T47D (cell line): ENCODE measurements around the gene CCDC137.

ENCODE experiments used
- DNase-seq, 2 experiments: peaks; one replicate each; pipeline versions ENCODE4 v3.0.0 to v3.0.0-alpha.2; 2011 to 2012; ENCODE audit warnings: low read depth in 1 of 2, low spot score in 1 of 2
- JUND ChIP-seq: IDR thresholded peaks from 2 replicates; pipeline ENCODE4 v1.6.1; 2012; ENCODE audit warnings: low read depth
- in situ Hi-C: cut with HindIII; loops from 2 replicates; pipeline ENCODE4 v1.10.0; 2016; ENCODE audit warnings: low sequenced_read_pairs, low pct_unique_long_range_greater_than_20kb

The CCDC137 gene

DNA sequence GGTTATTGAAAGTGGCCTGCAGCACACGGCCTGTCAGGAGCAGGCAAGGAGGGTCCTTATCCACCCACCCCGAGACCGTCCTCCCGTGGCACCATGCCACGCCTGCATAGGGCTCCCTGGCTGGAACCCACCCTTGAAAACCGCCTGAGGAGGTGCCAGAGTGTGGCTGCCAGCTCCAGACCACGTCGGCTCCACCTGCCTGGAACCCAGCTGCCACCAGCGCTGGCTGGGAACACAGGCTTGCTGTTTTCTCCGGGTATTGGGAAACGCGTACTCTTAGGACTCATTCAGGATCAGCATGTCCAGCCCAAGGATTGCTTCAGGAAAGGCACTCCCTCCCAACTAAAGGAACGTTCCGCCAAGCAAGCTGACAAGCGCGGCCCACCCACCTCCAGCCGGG, 10.4 kb downstream of the CCDC137 start:
- in situ Hi-C loops: no loop called here
- no peak for TF ChIP-seq JUND
- DNase-seq: no peak

DNA sequence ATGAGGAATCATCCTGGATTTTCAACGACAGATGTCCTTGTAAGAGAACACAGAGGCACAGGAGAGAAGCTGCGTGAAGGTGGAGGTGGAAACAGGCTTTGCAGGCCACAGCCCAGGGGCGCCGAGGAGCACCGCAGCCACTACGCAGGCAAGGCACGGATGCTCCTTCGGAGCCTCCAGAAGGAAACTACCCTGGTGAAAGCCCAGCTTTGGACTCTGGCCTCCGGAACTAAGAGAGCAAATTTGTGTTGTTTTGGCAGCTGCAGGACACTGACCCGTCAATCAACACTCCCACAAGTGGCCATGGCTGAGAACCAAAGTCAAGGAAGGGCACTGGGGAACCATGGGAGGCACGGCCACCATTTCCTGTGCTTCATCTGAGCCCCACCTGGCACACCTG, 13.6 kb downstream of the CCDC137 start:
- in situ Hi-C loops: no loop called here
- no peak for TF ChIP-seq JUND

DNA sequence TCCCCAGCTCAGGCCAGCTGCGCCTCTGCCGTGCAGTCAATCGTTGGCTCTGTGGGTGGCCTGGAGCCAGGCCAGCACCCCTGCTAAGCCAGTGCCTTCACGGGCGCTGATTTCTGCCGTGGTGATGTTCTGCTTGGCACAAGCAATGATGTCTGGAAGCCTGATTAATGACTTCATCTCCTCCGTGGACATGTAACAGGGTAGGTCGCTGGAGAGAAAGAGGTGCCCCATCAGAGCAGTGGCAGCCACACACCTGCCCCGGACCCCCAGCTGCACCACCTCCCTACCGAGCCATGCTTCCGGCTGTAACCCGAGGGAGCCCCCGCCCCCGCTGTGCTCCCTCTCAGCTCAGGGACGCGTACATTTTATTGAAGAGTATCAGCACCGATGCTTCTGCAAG, 15.1 kb downstream of the CCDC137 start:
- in situ Hi-C loops: no loop called here
- no peak for DNase-seq
- no peak for TF ChIP-seq JUND

More for the DNA sequence above, 13.6 kb downstream of the CCDC137 start:
- DNase-seq: no peak

DNA sequence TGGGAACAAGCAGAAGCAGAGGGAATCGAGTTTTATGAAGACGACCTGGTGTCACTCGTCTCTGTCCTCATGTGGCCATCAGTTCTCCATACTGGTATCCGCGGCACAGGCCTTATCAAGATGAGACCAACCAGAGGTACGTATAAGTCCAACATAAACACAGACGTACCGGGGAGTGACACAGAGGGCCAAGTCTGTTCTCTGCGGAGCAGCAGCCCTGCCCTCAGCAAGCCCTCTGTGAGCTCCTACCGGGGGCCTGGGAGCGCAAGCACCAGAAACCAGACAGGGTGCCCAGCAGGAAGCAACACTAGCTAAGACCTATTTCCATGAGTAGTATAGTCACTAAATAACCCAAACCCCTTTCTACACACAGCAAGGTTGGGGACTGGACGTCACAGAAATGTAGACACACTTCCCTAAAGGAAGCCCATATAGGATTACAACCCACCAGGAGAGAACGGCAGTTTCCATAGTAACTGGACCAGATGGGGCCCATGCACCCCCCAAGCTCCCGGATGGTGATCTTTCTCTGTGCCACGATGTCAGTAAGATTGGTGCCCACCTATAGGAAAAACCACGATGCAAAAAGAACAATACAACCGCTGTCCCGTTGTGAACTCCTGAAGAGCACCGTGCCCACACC, 16.1 kb downstream of the CCDC137 start:
- TF ChIP-seq JUND: no peak
- DNase-seq: no peak
- in situ Hi-C loops: no loop called here

DNA sequence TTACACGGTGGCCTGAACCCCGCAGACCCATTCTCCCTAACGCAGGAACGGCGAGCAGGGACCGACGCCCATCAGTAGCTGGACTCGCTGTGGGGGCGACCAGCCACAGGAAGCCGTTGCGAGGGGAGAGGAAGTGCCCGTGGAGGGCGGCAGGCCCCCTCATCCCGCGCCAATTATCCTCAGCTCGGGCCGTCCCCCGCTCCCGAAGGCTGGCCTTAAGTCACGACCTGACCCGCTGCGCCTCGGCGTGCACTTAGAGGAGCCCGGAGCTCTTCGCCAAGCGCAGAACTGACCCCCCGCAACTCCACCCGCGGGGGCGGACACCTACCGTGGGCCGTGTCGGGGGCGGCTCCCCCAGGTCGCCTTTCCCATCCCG, 16.7 kb downstream of the CCDC137 start:
- in situ Hi-C loops: no loop called here
- no peak for TF ChIP-seq JUND
- DNase-seq: no peak

DNA sequence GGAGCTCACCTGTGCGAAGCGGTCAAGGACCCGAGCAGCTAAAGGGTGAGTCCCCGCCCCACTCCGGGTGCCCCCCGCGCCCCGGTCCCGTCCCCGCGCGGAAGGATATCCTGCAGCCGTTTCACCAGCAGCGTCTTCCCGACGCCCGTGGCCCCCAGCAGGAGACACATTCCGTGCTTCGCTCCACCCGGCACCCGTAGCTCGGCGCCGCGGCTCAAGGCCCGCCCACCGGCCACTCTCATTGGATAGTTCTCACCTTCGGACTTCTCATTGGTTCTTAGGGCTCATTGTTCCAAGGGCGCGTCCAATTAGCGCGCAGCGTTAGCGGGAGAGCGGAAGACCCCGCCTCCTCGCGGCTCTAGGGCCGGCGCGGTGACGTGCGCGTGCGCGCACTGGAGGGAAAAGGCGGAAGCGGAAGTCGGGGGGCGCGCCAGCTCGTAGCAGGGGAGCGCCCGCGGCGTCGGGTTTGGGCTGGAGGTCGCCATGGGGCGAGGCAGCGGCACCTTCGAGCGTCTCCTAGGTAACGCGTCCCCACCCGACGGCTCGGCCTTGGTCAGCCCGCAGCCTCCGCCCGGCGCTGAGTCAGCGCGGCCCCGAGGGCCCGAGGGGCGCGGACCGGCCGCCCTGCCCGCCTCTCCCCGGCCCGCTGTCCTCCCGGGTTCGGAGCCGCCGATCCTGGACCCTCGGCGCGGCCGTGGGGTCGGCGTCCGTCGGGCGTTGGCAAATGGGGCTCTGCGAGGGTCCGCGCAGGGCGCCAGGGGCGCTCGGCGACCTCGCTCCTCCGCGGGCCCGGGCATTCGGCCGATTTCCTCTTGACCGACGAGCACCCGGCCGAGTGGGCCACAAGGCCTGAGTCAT, 17.3 kb downstream of the CCDC137 start, which contains the start of the genes ARL16 and HGS:
ARL16 (minus strand) TSS at position 214 of the 858 bp plus-strand sequence; CDS start at position 170, 44 bp downstream.
HGS (plus strand) TSS at position 428 of the 858 bp plus-strand sequence; CDS start at position 484, 56 bp downstream.
- in situ Hi-C loops: no loop called here
- TF ChIP-seq JUND: no peak
- peak; percentile 100 for DNase-seq

DNA sequence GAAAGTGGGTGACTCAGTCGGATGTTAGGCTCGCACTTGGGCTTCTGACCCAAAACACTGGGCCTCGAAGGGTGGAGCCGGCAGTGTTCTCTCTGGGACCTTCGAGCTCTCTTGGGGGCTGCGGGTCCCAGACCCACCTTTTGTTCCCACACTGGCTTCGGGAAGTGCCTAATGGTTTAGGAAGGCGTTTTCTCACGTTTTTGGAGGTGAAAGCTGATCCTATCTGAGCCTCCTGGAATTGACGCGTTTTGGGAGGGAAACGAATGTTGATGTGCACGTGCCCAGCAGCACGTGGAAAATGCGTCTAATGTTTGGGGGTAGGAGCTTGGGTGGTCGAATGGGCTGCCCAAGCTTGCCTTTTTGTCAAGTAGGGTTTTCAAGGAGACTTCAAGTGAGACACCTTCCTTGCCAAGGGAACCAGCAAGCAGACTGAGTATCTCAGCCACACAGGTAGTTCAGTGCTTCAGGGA, 17.9 kb downstream of the CCDC137 start:
- in situ Hi-C loops: no loop called here
- no peak for TF ChIP-seq JUND
- no peak for DNase-seq

DNA sequence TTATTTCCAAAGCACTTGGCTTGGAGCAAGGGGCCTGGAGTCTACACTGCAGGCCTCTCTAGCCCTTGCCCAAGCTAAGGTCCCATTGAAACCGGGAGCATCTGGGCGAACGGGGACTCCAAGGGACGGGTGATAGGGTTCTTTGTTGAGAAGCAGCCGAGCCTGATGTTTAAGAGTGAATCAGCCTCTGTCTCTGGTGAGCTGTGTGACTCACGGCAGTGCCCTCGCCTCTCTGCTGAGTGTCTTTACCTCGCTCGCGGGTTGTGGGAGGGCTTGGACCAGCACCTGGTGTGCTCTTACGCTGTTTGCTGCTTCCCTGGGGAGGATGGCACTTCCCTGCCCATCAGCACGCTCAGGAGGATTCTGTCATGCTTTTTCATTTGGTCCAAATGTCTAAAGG, 18.6 kb downstream of the CCDC137 start:
- peak in 1 of 2 experiments; percentile 7 for DNase-seq
- in situ Hi-C loops: no loop called here
- TF ChIP-seq JUND: no peak

DNA sequence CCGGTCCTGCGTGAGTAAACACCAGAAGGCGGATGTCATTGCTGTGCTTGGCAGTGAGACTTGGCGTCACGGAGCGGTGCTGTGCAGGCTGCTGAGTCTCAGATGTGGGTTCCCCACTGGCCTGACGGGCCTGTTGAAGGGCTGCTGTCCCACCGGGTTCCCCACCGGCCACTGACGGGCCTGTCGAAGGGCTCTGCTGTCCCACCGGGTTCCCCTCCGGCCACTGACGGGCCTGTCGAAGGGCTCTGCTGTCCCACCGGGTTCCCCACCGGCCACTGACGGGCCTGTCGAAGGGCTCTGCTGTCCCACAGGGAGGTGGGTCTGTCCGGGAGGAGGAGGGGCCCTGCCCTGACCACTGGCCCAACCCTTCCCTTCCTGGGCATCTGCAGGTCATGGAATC, 20.1 kb downstream of the CCDC137 start:
- no peak for TF ChIP-seq JUND
- in situ Hi-C loops: no loop called here
- no peak for DNase-seq

DNA sequence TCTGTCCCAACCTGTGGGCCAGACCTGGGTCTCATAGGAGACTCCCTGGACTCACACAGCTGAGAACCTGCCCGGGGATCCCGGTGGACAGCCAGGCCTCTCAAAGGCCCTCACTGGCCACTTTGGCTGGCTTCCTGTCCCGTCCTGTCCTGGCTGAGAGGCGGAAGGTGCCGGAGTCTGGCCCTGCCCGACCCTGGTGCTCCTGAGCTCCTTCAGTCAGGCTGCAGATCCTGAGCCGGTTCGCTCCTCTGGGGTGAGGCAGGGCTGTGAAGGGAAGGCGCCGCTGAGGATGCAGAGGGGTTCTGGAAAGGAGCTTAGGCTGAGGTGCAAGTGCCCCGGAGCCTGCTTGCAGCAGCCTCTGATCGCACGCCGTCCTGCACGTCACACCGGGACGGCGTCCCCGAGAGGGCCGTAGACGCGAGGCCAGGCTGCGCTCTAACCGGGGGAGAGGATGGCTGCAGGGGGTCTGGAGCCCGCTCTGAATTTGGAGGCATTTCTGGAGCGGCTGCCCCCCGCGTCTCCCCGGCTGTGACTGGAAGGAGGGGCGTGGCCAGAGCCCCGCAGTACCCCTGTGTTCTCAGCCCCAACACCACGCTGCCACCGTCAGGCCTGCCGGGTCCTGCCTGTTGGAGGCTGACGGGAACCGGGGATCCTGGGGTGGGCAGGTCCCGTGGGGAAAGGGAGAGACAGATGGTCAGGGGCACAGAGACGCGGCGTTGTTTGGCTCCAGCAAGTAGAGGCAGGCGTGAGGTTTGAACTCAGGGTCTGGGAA, 21.4 kb downstream of the CCDC137 start:
- in situ Hi-C loops: no loop called here
- no peak for TF ChIP-seq JUND
- peak in 1 of 2 experiments; percentile 9 for DNase-seq

DNA sequence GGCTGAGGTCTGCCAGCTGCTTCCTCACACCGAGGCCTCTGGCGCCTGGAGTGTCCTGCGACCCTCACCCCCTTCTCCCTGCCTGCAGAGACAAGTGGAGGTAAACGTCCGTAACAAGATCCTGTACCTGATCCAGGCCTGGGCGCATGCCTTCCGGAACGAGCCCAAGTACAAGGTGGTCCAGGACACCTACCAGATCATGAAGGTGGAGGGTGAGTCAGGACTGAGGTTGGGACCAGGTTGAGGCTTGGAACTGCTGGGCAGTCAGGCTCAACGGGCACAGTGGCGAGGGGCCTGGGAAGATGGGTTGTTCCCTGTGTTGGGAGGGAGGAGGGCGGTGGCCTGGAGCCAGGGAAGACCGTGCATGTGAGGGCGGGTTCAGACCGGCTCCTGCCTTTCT, 22.1 kb downstream of the CCDC137 start:
- in situ Hi-C loops: no loop called here
- DNase-seq: peak in 1 of 2 experiments; percentile 9
- no peak for TF ChIP-seq JUND

DNA sequence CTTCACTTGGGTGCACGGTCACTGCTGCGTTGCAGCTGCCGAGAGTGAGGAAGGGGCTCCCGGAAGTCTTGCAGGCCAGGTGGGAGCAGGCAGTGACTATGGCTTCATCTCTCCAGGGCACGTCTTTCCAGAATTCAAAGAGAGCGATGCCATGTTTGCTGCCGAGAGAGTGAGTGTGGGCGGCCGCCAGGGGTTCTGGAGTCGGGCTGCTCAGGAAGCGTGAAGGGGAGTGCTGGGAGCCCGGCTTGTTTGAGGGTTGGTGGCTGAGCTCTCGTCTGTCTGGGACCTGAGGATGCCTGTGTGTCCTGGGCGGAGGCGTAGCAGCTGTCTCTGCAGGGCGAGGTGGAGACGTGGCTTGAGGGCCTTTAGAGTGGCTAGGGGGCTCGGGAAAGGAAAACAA, 23.5 kb downstream of the CCDC137 start:
- TF ChIP-seq JUND: no peak
- in situ Hi-C loops: no loop called here
- no peak for DNase-seq
